ENCODE results near the gene CNN3. TPM values are rescaled to one million over a fixed set of nuclear protein-coding genes. Genes with fewer than 3 reads are reported as not detected.
"Not testable (repeated sequence)": the region's sequence is repeated elsewhere in the genome, so short reads cannot be mapped to it uniquely, and the experiment has no call there.

The CNN3 gene
- total RNA-seq, 2 experiments from 2014 or later = not detected

- Histone ChIP-seq H3K9me3 (ENCODE audit: low read length) (no peaks in the 10 kb centered on the region), H3K27ac (ENCODE audit: low read depth, low read length, poor library complexity, severe bottlenecking) (no peak overlapping the region), H3K9me2 (ENCODE audit: insufficient read depth, low read length) (no peaks in the 10 kb centered on the region), H2AFZ (ENCODE audit: low read length) (no peak overlapping the region), H3K4me2 (ENCODE audit: low read length) (no peak overlapping the region), H3K79me2 (ENCODE audit: insufficient read depth, low read depth, low read length) (no peaks in the 10 kb centered on the region), H3K36me3 (ENCODE audit: insufficient read depth, low read length) (no peaks in the 10 kb centered on the region), H4K20me1 (ENCODE audit: insufficient read depth, low read length) (no peaks in the 10 kb centered on the region), H3K4me3 (ENCODE audit: low read depth, low read length, poor library complexity, severe bottlenecking) (no peak overlapping the region), H3K4me1 (ENCODE audit: insufficient read depth, low read length, poor library complexity, severe bottlenecking) (peaks cover 3% of the 10 kb centered on the region)
- intact Hi-C loops (cut with micrococcal nuclease; ENCODE audit: unreplicated experiment) = no loop called here
- CTCF ChIA-PET (ENCODE audit: unreplicated experiment) = no interaction called here
- TF ChIP-seq EZH2phosphoT487 (IDR thresholded peaks at IDR 0.05; ENCODE audit: borderline replicate concordance, low read depth, low read length) (no peak), CTCF (conservative IDR thresholded peaks at IDR 0.05; ENCODE audit: low read length) (no peak)
- no TSS peak for BruUV-seq (replicated peaks)
- POLR2A ChIA-PET = no interaction called here
- no peak for DNase-seq (ENCODE audit: low spot score)
Observed at GRCh38 chr1:94942171-94943128, 15.5 kb upstream of the CNN3 start.

- CTCF ChIA-PET (ENCODE audit: unreplicated experiment) = not testable (repeated sequence)
Observed at GRCh38 chr1:94941480-94941879, 14.6 kb upstream of the CNN3 start.

GRCh38 chr1:94940738-94941137 lies 13.8 kb upstream of the CNN3 start:
- H3K27ac ChIP-seq (ENCODE audit: low read depth, low read length, poor library complexity, severe bottlenecking) = no peak overlapping the region
- TF ChIP-seq EZH2phosphoT487 (IDR thresholded peaks at IDR 0.05; ENCODE audit: borderline replicate concordance, low read depth, low read length) = no peak
- no peak for TF ChIP-seq CTCF (conservative IDR thresholded peaks at IDR 0.05; ENCODE audit: low read length)
- no peak overlapping the region for H3K4me3 ChIP-seq (ENCODE audit: low read depth, low read length, poor library complexity, severe bottlenecking)
- no peak overlapping the region for H3K4me2 ChIP-seq (ENCODE audit: low read length)
- DNase-seq (ENCODE audit: low spot score) = no peak
- H3K4me1 ChIP-seq (ENCODE audit: insufficient read depth, low read length, poor library complexity, severe bottlenecking) = no peaks in the 10 kb centered on the region
- POLR2A ChIA-PET = no interaction called here
- H2AFZ ChIP-seq (ENCODE audit: low read length) = no peak overlapping the region
- no peaks in the 10 kb centered on the region for H4K20me1 ChIP-seq (ENCODE audit: insufficient read depth, low read length)
- CTCF ChIA-PET (ENCODE audit: unreplicated experiment) = no interaction called here
- no TSS peak for BruUV-seq (replicated peaks)
- no peaks in the 10 kb centered on the region for H3K9me3 ChIP-seq (ENCODE audit: low read length)
- no peaks in the 10 kb centered on the region for H3K9me2 ChIP-seq (ENCODE audit: insufficient read depth, low read length)
- intact Hi-C loops (cut with micrococcal nuclease; ENCODE audit: unreplicated experiment) = no loop called here
- no peaks in the 10 kb centered on the region for H3K36me3 ChIP-seq (ENCODE audit: insufficient read depth, low read length)
- no peaks in the 10 kb centered on the region for H3K79me2 ChIP-seq (ENCODE audit: insufficient read depth, low read depth, low read length)

More at GRCh38 chr1:94941480-94941879, 14.6 kb upstream of the CNN3 start:
- H3K4me1 ChIP-seq (ENCODE audit: insufficient read depth, low read length, poor library complexity, severe bottlenecking); intact Hi-C loops (cut with micrococcal nuclease; ENCODE audit: unreplicated experiment); H3K4me3 ChIP-seq (ENCODE audit: low read depth, low read length, poor library complexity, severe bottlenecking); DNase-seq (ENCODE audit: low spot score); H3K27ac ChIP-seq (ENCODE audit: low read depth, low read length, poor library complexity, severe bottlenecking); POLR2A ChIA-PET; H2AFZ ChIP-seq (ENCODE audit: low read length); H3K9me2 ChIP-seq (ENCODE audit: insufficient read depth, low read length); H3K36me3 ChIP-seq (ENCODE audit: insufficient read depth, low read length); H3K4me2 ChIP-seq (ENCODE audit: low read length); H4K20me1 ChIP-seq (ENCODE audit: insufficient read depth, low read length); H3K79me2 ChIP-seq (ENCODE audit: insufficient read depth, low read depth, low read length); H3K9me3 ChIP-seq (ENCODE audit: low read length); BruUV-seq (replicated peaks): not testable (repeated sequence)
